Nephron (organoid): ENCODE results near the gene APBB3.
"Not testable (repeated sequence)": the region's sequence is repeated elsewhere in the genome, so short reads cannot be mapped to it uniquely, and the experiment has no call there.

Source experiments
- H3K27ac Mint-ChIP-seq, 3 experiments: 2 replicates each; pipeline ENCODE4 v1.8.0; 2020; ENCODE audit warnings: mixed read lengths in 3 of 3, mild to moderate bottlenecking in 2 of 3, moderate library complexity in 1 of 3
- H3K27me3 Mint-ChIP-seq: 2 replicates; pipeline ENCODE4 v1.8.0; 2021; ENCODE audit warnings: low read depth, mild to moderate bottlenecking, moderate library complexity, mixed read lengths
- H3K36me3 Mint-ChIP-seq: 2 replicates; pipeline ENCODE4 v1.8.0; 2020; ENCODE audit warnings: low read depth, mixed read lengths
- H3K4me1 Mint-ChIP-seq: 2 replicates; pipeline ENCODE4 v1.8.0; 2020; ENCODE audit warnings: mixed read lengths
- H3K4me3 Mint-ChIP-seq, 3 experiments: 2 replicates each; pipeline ENCODE4 v1.8.0; 2020; ENCODE audit warnings: mild to moderate bottlenecking in 3 of 3, mixed read lengths in 3 of 3, moderate library complexity in 2 of 3
- H3K9me3 Mint-ChIP-seq: 2 replicates; pipeline ENCODE4 v1.8.0; 2020; ENCODE audit warnings: mixed read lengths
- TF ChIP-seq, protein P1 (sequence below), 3 experiments: fragments of 200-600 bp; sonication (generic); IDR thresholded peaks; one replicate each; pipeline ENCODE4 v1.5.0; 2021; ENCODE audit warnings: antibody characterized with exemption in 3 of 3; ENCODE audit not compliant: unreplicated experiment in 3 of 3

Gene APBB3

DNA sequence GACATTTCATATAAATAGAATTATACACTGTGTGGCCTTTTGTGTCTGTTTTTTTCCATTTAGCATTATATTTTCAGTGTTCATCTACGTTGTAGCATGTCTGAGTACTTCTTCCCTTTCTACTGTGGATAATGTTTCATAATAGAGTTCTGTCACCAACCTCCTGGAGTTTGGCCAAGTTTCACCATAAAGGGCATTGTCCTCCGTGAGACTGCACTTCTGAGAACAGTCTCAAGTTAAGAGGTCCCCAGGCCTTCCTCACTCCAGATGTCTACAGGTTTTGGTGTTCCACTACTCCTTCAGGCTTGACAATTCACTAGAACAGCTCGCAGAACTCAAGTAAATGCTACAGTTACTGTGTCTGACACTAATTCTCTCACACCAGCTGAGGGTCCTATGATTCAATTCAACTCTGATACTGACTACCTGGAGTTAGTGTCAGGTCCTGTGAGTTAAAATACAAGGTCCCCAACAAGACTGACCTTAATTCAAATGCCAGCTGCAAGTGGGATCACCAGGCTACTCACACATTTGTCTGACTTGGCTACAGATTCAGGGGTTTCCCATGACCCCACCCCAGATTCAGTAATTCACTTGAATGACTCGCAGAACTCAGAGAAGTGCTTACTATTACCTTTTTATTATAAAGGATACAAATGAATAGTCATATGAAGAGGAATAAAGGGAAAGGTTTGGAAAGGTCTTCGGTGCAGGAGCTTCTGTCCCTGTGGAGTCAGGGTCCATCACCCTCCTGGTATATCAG lies 31.3 kb upstream of the APBB3 start:
- H3K36me3 Mint-ChIP-seq, result no peaks in the 10 kb centered on the region
- no peaks in the 10 kb centered on the region for H3K4me1 Mint-ChIP-seq
- peaks cover 23% of the 10 kb centered on the region for H3K27me3 Mint-ChIP-seq
- H3K4me3 Mint-ChIP-seq, result no peak overlapping the region
- no peaks in the 10 kb centered on the region for H3K9me3 Mint-ChIP-seq
- H3K27ac Mint-ChIP-seq, result no peak overlapping the region
- TF ChIP-seq, protein P1, sequence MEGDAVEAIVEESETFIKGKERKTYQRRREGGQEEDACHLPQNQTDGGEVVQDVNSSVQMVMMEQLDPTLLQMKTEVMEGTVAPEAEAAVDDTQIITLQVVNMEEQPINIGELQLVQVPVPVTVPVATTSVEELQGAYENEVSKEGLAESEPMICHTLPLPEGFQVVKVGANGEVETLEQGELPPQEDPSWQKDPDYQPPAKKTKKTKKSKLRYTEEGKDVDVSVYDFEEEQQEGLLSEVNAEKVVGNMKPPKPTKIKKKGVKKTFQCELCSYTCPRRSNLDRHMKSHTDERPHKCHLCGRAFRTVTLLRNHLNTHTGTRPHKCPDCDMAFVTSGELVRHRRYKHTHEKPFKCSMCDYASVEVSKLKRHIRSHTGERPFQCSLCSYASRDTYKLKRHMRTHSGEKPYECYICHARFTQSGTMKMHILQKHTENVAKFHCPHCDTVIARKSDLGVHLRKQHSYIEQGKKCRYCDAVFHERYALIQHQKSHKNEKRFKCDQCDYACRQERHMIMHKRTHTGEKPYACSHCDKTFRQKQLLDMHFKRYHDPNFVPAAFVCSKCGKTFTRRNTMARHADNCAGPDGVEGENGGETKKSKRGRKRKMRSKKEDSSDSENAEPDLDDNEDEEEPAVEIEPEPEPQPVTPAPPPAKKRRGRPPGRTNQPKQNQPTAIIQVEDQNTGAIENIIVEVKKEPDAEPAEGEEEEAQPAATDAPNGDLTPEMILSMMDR (IDR thresholded peaks at IDR 0.05; ENCODE audit: unreplicated experiment in 3 of 3), result no peak

DNA sequence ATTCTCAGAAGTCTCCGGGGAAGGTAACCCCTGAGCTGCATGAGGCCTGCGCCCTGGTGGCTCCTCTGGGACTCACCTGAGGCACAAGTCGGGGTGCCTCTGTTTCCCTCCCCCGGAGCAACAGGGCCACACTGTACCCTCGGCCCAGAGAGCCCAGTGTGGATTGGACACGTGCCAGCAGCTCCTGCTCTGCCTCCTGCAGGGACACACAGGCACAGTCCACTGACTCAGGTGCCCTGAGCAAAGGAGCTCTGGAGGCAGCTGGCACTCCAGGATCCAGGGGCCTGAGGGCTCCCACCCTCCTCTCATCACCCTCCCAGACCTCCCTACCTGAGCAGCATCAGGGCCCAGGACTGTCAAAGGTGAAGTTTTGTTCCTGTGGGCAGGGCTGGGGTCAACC lies 29.8 kb upstream of the APBB3 start:
- no peaks in the 10 kb centered on the region for H3K9me3 Mint-ChIP-seq
- H3K4me1 Mint-ChIP-seq, result no peaks in the 10 kb centered on the region
- H3K27ac Mint-ChIP-seq, result no peak overlapping the region
- TF ChIP-seq, protein P1 (IDR thresholded peaks at IDR 0.05; ENCODE audit: unreplicated experiment in 3 of 3), result no peak
- H3K36me3 Mint-ChIP-seq, result no peaks in the 10 kb centered on the region
- peaks cover 23% of the 10 kb centered on the region for H3K27me3 Mint-ChIP-seq
- H3K4me3 Mint-ChIP-seq, result no peak overlapping the region

DNA sequence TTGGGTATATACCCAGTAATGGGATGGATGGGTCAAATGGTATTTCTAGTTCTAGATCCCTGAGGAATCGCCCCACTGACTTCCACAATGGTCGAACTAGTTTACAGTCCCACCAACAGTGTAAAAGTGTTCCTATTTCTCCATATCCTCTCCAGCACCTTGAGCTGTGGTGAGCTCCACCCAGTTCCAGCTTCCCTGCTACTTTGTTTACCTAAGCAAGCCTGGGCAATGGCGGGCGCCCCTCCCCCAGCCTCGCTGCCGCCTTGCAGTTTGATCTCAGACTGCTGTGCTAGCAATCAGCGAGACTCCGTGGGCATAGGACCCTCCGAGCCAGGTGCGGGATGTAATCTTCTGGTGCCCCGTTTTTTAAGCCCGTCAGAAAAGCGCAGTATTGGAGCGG lies 28.7 kb upstream of the APBB3 start:
- H3K27ac Mint-ChIP-seq, H3K9me3 Mint-ChIP-seq, H3K4me1 Mint-ChIP-seq, H3K36me3 Mint-ChIP-seq: not testable (repeated sequence)
- peaks cover 15% of the 10 kb centered on the region for H3K27me3 Mint-ChIP-seq
- H3K4me3 Mint-ChIP-seq, result peak overlapping the region; percentile 8 to 41 (median 36)

DNA sequence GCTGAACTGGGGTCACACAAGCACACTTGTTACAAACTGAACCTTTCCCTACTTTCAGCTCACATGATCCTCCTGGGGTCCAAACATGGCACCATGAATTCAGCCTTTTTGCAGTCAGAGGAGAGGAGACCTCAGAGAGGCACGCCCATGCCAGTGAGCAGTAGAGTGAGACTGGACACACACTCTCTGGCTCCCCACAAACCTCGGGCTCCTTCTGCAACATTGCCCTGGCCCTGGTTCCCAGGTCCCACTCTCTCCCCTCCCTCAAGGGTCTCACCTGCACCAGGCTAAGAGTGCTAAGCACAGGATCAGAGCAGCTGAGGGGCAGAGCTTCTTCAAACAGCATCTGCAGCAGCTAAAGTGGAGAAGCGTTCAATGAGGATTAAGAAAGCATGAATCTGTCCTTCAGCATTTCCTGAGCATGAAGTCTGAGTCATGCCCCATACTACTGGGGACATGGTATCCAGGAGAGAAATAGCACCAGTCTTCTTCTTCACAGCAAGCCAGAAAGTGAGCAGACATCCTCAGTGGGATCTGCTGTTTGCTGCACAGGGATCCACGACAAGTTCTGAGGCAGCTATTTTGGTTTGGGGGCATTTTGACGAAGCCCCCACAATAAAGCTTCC lies 27.5 kb upstream of the APBB3 start:
- Mint-ChIP-seq H3K27me3 (peaks cover 15% of the 10 kb centered on the region), H3K9me3 (no peaks in the 10 kb centered on the region), H3K4me3 (no peak overlapping the region), H3K36me3 (no peaks in the 10 kb centered on the region), H3K27ac (no peak overlapping the region), H3K4me1 (no peaks in the 10 kb centered on the region)
- TF ChIP-seq, protein P1 (IDR thresholded peaks at IDR 0.05; ENCODE audit: unreplicated experiment in 3 of 3), result no peak

DNA sequence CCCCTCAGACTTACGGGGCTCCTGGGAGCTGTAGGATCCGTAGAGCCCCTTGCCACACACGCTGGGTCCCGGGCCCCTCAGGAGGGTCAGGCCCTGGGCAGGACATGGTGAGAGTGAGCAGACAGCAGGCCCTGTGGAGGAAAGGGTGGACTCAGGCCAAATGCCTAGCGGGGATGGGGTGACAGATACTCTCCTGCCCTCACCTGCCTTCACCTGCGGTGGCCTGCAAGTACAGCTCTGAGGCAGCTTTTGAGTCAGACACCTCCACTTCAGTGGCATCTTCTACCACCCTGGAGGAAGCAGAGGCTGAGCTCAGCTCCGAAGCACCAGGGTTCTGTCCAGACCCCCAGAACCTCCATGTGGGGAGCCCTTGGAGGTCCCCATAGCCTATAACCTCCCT lies 26.5 kb upstream of the APBB3 start:
- no peaks in the 10 kb centered on the region for H3K9me3 Mint-ChIP-seq
- H3K4me1 Mint-ChIP-seq, result no peaks in the 10 kb centered on the region
- H3K27me3 Mint-ChIP-seq, result peaks cover 15% of the 10 kb centered on the region
- H3K36me3 Mint-ChIP-seq, result no peaks in the 10 kb centered on the region
- no peak overlapping the region for H3K27ac Mint-ChIP-seq
- no peak overlapping the region for H3K4me3 Mint-ChIP-seq
- TF ChIP-seq, protein P1 (IDR thresholded peaks at IDR 0.05; ENCODE audit: unreplicated experiment in 3 of 3), result no peak

DNA sequence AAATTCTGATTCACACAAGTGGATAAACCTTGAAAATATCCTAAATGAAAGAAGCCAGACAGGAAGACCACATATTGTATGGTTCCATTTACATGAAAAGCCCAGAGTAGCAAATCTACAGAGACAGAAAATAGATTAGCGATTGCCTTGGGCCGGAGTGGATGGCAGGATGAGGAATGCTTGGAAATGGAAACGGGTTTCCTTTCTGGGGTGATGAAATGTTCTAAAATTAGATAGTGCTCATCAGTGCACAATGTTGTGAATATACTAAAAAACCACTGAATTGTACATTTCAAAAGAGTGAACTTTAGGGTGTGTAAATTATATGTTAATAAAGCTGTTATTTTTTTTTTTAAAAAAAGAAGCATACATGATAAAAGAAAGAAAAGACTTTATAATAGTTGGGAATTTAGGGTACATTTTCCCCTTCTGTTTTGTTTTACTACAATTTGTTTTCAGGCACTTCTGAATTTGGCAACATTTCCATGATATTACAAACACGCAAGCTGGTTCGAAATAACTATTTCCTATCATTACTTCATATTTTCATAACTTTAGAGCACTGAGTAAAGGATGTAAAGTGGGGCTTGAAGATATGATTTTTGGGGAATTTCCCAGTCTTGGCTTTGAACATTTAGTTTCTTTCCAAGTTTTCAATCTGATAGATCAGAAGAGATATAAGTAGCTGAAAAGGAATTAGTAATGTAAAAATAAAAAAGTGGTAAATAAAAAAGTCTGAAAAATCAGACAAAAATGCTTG lies 24.1 kb upstream of the APBB3 start:
- TF ChIP-seq, protein P1 (IDR thresholded peaks at IDR 0.05; ENCODE audit: unreplicated experiment in 3 of 3), result no peak
- Mint-ChIP-seq H3K27me3 (peaks cover 7% of the 10 kb centered on the region), H3K9me3 (peaks cover 3% of the 10 kb centered on the region), H3K4me3 (no peak overlapping the region), H3K4me1 (no peaks in the 10 kb centered on the region), H3K27ac (no peak overlapping the region), H3K36me3 (no peaks in the 10 kb centered on the region)
